ENCODE results near the gene TBX4. TPM values are rescaled to one million over a fixed set of nuclear protein-coding genes. Genes with fewer than 3 reads are reported as not detected.

The TBX4 gene
- total and polyA plus RNA-seq, 2 experiments from 2014 or later, result not detected

- no peaks in the 10 kb centered on the region for H3K79me2 ChIP-seq (replicated peaks; ENCODE audit: insufficient read depth)
- no peak for ATAC-seq
- Mint-ChIP-seq H3K36me3 (ENCODE audit: low read depth) (no peaks in the 10 kb centered on the region), H3K27ac (no peak overlapping the region), H3K4me1 (peaks cover 18% of the 10 kb centered on the region; the same call in 2 of the 3 replicates), H3K9me3 (no peaks in the 10 kb centered on the region; the same call in 2 of the 3 replicates), H3K4me3 (no peak overlapping the region), H3K27me3 (ENCODE audit: insufficient read depth, low read depth, poor library complexity) (peaks cover 49% of the 10 kb centered on the region)
- no peaks in the 10 kb centered on the region for H3K36me3 ChIP-seq (ENCODE audit: insufficient read depth)
- no peaks in the 10 kb centered on the region for H3F3A ChIP-seq (replicated peaks; ENCODE audit: low read depth)
- no peak for TF ChIP-seq ZNF462 (CRISPR knock-in tag; IDR thresholded peaks at IDR 0.05)
- TF ChIP-seq STAT1 (IDR thresholded peaks at IDR 0.05; ENCODE audit: unreplicated experiment), result no peak
- no peak for TF ChIP-seq ZNF114 (CRISPR knock-in tag; IDR thresholded peaks at IDR 0.05)
- no peak for TF ChIP-seq ETS1 (IDR thresholded peaks at IDR 0.05)
- TF ChIP-seq ZNF331 (CRISPR knock-in tag; IDR thresholded peaks at IDR 0.05; ENCODE audit: low read depth), result no peak
- TF ChIP-seq CREB1 (CRISPR knock-in tag; IDR thresholded peaks at IDR 0.05; ENCODE audit: low read depth), result no peak
- no peak for TF ChIP-seq REST (IDR thresholded peaks at IDR 0.05; ENCODE audit: unreplicated experiment)
- TF ChIP-seq POLR2AphosphoS5 (IDR thresholded peaks at IDR 0.05; ENCODE audit: low read depth), result no peak
- no peak for TF ChIP-seq CTCF (conservative IDR thresholded peaks at IDR 0.05; ENCODE audit: low read depth in 2 of 2)
- H4K20me1 ChIP-seq (replicated peaks; ENCODE audit: insufficient read depth), result no peaks in the 10 kb centered on the region; the same call in 1 of the 2 replicates
- H3K4me2 ChIP-seq, result no peak overlapping the region
- no peak for DNase-seq (ENCODE audit: low spot score)
- H3K27me3 ChIP-seq (ENCODE audit: insufficient read depth), result peaks cover 67% of the 10 kb centered on the region
- H3K27ac ChIP-seq (ENCODE audit: low read depth), result no peak overlapping the region
- no peak overlapping the region for H3K4me3 ChIP-seq
- 0 out of 2 replicates have a peak, but pooled peaks cover 5% of the 10 kb centered on the region for H3K9me2 ChIP-seq (ENCODE audit: insufficient read depth)
- peaks cover 17% of the 10 kb centered on the region for H3K4me1 ChIP-seq (ENCODE audit: insufficient read depth)
- no peak overlapping the region for H2AFZ ChIP-seq
Measured at GRCh38 chr17:61447358-61447757, 4.9 kb upstream of the TBX4 start.

Data from GM23338 (cell line).